ENCODE data around the gene NDE1. TPM values are rescaled to one million over a fixed set of nuclear protein-coding genes. Genes with fewer than 3 reads are reported as not detected.

Gene NDE1
- total RNA-seq, 3 donors from 2014 or later: 19.0 to 34.7 (median 34.1) TPM

DNA sequence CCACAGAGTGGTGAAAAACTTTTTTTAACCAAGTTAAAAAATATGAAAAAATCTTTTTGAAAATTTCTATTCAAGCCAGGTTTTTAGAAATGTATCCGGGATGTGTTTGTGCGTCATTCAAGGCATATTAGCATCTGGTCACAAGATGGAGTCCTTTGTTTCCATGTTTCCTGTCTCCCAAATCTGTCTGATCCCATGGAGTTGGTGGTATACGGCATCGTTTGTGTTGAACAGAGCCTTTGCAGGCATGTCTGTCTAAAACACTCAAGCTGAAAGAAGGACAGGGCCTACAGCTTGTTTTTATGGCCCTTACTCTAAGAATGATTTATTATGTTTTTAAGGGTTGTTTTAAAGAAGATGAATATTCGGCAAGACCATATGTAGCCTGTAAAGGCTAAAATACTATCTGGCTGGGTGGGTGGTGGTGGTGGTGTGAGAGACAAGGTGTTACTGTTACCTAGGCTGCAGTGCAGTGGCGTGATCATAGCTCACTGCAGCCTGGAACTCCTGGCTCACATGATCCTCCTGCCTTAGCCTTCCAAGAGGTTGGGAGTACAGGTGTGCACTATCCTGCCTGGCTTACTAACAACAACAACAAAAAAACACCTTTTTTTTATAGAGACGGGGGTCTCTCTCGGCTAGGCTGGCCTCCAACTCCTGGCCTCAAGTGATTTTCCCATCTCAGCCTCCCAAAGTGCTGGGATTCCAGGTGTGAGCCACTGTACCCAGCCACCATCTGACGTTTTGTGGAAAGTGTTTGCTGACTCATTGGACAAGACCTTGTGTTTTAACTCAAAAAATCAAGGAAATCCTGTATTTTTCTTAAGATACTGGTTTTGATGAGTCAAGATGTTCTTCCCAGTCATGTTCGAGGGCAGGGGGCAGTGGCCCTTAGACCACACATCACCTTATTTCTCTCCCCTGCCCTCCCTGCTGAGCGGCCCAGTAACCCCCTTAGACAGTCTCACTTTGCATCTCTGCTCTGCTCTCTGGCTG lies 52.2 kb downstream of the NDE1 start:
- no peak for DNase-seq (ENCODE audit: low spot score in 2 of 2)
- intact Hi-C loops (cut with DNase I; ENCODE audit: low total_unique reads): loop anchor here (2.0 kb wide), 1 partner anchor 25 kb away; no protein-coding TSS in a partner anchor
- no peaks in the 10 kb centered on the region for H3K9me3 ChIP-seq
- no peaks in the 10 kb centered on the region for H3K36me3 ChIP-seq
- H3K4me1 ChIP-seq: no peaks in the 10 kb centered on the region
- TF ChIP-seq POLR2AphosphoS5 (IDR thresholded peaks at IDR 0.05) (no peak), POLR2A (IDR thresholded peaks at IDR 0.05) (no peak)
- TF ChIP-seq, protein P1, sequence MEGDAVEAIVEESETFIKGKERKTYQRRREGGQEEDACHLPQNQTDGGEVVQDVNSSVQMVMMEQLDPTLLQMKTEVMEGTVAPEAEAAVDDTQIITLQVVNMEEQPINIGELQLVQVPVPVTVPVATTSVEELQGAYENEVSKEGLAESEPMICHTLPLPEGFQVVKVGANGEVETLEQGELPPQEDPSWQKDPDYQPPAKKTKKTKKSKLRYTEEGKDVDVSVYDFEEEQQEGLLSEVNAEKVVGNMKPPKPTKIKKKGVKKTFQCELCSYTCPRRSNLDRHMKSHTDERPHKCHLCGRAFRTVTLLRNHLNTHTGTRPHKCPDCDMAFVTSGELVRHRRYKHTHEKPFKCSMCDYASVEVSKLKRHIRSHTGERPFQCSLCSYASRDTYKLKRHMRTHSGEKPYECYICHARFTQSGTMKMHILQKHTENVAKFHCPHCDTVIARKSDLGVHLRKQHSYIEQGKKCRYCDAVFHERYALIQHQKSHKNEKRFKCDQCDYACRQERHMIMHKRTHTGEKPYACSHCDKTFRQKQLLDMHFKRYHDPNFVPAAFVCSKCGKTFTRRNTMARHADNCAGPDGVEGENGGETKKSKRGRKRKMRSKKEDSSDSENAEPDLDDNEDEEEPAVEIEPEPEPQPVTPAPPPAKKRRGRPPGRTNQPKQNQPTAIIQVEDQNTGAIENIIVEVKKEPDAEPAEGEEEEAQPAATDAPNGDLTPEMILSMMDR (IDR thresholded peaks at IDR 0.05): no peak
- no peak overlapping the region for H3K27ac ChIP-seq
- no peaks in the 10 kb centered on the region for H3K27me3 ChIP-seq
- no peak overlapping the region for H3K4me3 ChIP-seq

DNA sequence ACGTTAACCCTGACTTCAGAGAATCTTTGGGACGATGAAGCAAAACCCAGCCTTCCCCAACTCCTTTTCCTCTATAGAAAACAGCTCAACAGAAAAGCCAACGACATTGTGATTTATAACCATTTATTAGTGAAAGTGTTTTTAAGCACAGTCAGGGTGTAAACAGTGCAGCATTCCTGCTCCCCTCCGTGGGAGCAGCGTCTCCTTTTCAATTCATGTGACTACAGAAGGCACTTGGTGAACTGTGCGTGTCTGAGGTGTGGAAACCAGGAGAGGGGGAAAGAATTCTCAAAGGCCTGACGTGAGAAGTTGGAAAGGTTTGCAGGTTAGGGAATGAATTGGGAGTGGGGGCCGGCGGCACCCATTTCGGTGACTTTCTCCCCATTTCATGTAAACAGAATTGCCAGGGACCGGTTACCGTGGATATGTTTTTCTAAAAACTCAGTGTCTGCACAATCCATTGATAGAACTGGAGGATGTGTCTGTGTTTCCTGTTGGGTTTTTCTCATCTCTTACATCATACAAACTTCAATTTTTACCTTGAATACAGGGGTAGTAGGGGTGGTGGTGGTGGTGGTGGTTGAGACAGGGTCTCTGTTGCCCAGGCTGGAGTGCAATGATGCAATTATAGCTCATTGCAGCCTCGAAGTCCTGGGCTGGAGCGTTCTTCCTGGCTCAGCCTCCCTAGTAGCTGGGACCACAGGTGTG lies 53.1 kb downstream of the NDE1 start:
- no peaks in the 10 kb centered on the region for H3K9me3 ChIP-seq
- intact Hi-C loops (cut with DNase I; ENCODE audit: low total_unique reads): no loop called here
- no peak for DNase-seq (ENCODE audit: low spot score in 2 of 2)
- no peak overlapping the region for H3K4me3 ChIP-seq
- no peaks in the 10 kb centered on the region for H3K36me3 ChIP-seq
- H3K4me1 ChIP-seq: no peaks in the 10 kb centered on the region
- no peak overlapping the region for H3K27ac ChIP-seq
- no peaks in the 10 kb centered on the region for H3K27me3 ChIP-seq
- TF ChIP-seq, protein P1 (IDR thresholded peaks at IDR 0.05): no peak
- TF ChIP-seq POLR2AphosphoS5 (IDR thresholded peaks at IDR 0.05): no peak
- no peak for TF ChIP-seq POLR2A (IDR thresholded peaks at IDR 0.05)

DNA sequence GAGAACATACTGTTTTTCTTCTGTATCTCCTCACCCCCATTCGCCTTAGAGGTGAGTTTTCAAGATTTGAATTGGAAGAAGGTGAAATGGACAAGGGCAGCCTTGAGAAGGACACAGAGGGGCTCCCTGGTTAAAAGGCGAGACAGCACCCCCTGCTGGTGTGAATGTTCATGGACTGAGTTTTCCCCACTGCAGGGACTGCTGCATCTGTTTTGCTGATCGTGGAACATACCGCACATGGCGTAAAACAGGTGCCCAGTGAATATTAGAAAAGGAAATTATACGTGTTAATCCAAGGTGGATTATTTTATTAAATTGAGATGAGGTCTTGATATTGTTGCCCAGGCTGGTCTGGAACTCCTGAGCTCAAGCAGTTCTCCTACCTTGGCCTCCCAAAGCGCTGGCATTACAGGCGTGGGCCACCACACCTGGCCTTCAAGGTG lies 54.5 kb downstream of the NDE1 start:
- H3K27me3 ChIP-seq: no peaks in the 10 kb centered on the region
- TF ChIP-seq, protein P1 (IDR thresholded peaks at IDR 0.05): peak in 2 of 3 donors; percentile 71 to 76
- no peak for TF ChIP-seq POLR2A (IDR thresholded peaks at IDR 0.05)
- no peaks in the 10 kb centered on the region for H3K9me3 ChIP-seq
- intact Hi-C loops (cut with DNase I; ENCODE audit: low total_unique reads): no loop called here
- no peak overlapping the region for H3K27ac ChIP-seq
- peak; percentile 45 to 75 for DNase-seq (ENCODE audit: low spot score in 2 of 2)
- no peaks in the 10 kb centered on the region for H3K4me1 ChIP-seq
- H3K4me3 ChIP-seq: no peak overlapping the region
- no peaks in the 10 kb centered on the region for H3K36me3 ChIP-seq

DNA sequence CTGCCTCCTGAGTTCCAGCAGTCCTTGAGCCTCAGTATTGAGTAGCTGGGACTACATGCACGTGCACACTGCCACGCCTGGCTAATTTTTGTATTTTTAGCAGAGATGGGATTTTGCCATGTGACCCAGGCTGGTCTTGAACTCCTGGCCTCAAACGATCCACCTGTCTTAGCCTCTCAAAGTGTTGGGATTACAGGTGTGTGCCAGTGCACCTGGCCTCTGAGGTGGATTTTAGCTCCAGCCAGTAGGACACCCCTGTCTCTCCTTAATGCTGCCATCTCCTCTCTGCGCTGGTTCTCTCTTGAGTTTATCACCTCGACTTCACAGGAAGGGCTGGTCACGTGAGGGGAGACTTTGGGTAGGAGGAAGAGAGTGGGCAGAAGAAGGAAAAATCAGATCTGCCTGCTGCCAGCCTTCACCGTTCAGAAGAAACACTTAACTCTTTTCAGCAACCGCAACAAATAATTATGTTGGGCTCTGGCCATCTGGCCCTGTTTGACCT lies 55.1 kb downstream of the NDE1 start:
- intact Hi-C loops (cut with DNase I; ENCODE audit: low total_unique reads): no loop called here
- Histone ChIP-seq H3K27me3 (no peaks in the 10 kb centered on the region), H3K27ac (no peak overlapping the region), H3K9me3 (no peaks in the 10 kb centered on the region), H3K4me1 (no peaks in the 10 kb centered on the region), H3K4me3 (no peak overlapping the region), H3K36me3 (no peaks in the 10 kb centered on the region)
- TF ChIP-seq POLR2AphosphoS5 (IDR thresholded peaks at IDR 0.05) (no peak), POLR2A (IDR thresholded peaks at IDR 0.05) (no peak)
- TF ChIP-seq, protein P1 (IDR thresholded peaks at IDR 0.05): no peak
- no peak for DNase-seq (ENCODE audit: low spot score in 2 of 2)
